ENCODE measurements around the gene RPS27A. TPM values are rescaled to one million over a fixed set of nuclear protein-coding genes. Genes with fewer than 3 reads are reported as not detected.
"Not testable (repeated sequence)": the region's sequence is repeated elsewhere in the genome, so short reads cannot be mapped to it uniquely, and the experiment has no call there.

The RPS27A gene
- total and polyA plus RNA-seq, 10 of the 15 experiments (the other 5 are each of a cell fraction or from before 2014, with no cell fraction given): 1,460 to 4,705 (median 1,996) TPM

DNA sequence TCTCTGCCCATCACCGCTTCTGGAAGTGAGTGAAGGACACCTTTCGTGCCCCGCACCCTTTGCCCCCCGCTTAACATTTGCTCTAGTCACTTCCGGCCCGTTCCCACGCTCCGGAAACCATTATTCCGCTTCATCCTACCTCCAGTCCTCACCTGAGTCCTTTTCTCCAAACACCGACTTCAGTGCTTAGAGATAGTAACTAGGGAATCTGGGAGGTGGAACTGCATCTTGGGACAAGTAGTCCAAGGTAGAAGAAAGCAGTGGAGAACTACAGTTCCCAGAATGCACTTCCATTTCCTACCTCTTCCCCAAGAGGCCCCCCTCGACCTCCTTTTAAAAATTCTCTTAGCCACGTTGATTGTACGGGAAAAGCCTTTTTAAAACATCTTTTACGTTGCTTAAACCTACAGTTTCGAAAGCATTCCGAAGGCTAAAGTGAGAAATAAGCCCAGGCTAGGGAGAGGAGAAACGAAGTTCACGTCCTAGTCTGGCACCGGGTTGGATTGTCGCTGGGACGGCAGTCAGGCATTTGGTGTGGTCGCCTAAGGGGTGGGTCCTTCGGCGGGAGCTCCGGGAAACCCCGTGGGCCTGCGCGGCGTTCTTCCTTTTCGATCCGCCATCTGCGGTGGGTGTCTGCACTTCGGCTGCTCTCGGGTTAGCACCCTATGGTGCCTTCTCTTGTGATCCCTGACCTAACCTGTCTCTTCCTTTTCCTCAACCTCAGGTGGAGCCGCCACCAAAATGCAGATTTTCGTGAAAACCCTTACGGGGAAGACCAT is at the start of gene RPS27A, which contains the start of gene CLHC1 (continued):
- TF ChIP-seq, protein P1, sequence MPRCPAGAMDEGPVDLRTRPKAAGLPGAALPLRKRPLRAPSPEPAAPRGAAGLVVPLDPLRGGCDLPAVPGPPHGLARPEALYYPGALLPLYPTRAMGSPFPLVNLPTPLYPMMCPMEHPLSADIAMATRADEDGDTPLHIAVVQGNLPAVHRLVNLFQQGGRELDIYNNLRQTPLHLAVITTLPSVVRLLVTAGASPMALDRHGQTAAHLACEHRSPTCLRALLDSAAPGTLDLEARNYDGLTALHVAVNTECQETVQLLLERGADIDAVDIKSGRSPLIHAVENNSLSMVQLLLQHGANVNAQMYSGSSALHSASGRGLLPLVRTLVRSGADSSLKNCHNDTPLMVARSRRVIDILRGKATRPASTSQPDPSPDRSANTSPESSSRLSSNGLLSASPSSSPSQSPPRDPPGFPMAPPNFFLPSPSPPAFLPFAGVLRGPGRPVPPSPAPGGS (IDR thresholded peaks at IDR 0.05; ENCODE audit: borderline replicate concordance, insufficient read depth, low read depth, low read length, poor library complexity, severe bottlenecking): peak; percentile 50
- TF ChIP-seq, protein P2, sequence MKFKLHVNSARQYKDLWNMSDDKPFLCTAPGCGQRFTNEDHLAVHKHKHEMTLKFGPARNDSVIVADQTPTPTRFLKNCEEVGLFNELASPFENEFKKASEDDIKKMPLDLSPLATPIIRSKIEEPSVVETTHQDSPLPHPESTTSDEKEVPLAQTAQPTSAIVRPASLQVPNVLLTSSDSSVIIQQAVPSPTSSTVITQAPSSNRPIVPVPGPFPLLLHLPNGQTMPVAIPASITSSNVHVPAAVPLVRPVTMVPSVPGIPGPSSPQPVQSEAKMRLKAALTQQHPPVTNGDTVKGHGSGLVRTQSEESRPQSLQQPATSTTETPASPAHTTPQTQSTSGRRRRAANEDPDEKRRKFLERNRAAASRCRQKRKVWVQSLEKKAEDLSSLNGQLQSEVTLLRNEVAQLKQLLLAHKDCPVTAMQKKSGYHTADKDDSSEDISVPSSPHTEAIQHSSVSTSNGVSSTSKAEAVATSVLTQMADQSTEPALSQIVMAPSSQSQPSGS (IDR thresholded peaks at IDR 0.05; ENCODE audit: low read length): no peak
- TF ChIP-seq POLR2AphosphoS2 (IDR thresholded peaks at IDR 0.05; ENCODE audit: low read depth, low read length) (peak; percentile 89), SREBF2 (IDR thresholded peaks at IDR 0.05; ENCODE audit: low read length) (0 out of 2 replicates have a peak, but pooled peaks have one; percentile 22), EED (IDR thresholded peaks at IDR 0.05; ENCODE audit: low read depth) (0 out of 2 replicates have a peak, but pooled peaks have one; percentile 13), SIN3A (IDR thresholded peaks at IDR 0.05; ENCODE audit: low read depth, low read length) (peak; percentile 2; the same call in 1 of the 2 replicates)
- TF ChIP-seq, protein P3, sequence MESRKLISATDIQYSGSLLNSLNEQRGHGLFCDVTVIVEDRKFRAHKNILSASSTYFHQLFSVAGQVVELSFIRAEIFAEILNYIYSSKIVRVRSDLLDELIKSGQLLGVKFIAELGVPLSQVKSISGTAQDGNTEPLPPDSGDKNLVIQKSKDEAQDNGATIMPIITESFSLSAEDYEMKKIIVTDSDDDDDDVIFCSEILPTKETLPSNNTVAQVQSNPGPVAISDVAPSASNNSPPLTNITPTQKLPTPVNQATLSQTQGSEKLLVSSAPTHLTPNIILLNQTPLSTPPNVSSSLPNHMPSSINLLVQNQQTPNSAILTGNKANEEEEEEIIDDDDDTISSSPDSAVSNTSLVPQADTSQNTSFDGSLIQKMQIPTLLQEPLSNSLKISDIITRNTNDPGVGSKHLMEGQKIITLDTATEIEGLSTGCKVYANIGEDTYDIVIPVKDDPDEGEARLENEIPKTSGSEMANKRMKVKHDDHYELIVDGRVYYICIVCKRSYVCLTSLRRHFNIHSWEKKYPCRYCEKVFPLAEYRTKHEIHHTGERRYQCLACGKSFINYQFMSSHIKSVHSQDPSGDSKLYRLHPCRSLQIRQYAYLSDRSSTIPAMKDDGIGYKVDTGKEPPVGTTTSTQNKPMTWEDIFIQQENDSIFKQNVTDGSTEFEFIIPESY (IDR thresholded peaks at IDR 0.05): peak; percentile 6; the same call in 1 of the 2 replicates

DNA sequence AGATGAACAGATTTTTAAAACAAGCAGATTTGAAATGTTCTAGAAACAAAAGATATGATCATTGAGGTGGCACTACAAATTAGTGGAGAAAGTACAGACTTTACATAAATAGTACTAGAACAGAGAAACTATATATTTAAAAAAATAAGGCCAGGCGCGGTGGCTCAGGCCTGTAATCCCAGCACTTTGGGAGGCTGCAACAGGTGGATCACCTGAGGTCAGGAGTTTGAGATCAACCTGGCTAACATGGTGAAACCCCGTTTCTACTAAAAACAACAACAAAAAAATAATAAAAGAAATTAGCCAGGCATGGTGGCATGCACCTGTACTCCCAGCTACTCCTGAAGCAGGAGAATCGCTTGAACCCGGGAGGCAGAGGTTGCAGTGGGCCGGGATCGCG is 45.7 kb upstream of the RPS27A start:
- H3K4me1 ChIP-seq (ENCODE audit: control insufficient read depth, insufficient read depth, low read length); ATAC-seq; H3K27me3 ChIP-seq (replicated peaks in 1 of 2; ENCODE audit: control insufficient read depth in 2 of 2, insufficient read depth in 2 of 2, low read length in 1 of 2); H2AFZ ChIP-seq (ENCODE audit: control insufficient read depth, low read depth, low read length); DNase-seq (ENCODE audit: low read depth, low spot score); intact Hi-C loops (cut with micrococcal nuclease; ENCODE audit: unreplicated experiment); H3K36me3 ChIP-seq (ENCODE audit: control insufficient read depth in 2 of 2, insufficient read depth in 2 of 2, low read length in 1 of 2); H3K79me2 ChIP-seq (ENCODE audit: control insufficient read depth, insufficient read depth, low read length); H3K9ac ChIP-seq (ENCODE audit: control insufficient read depth, insufficient read depth, low read length); BruUV-seq (replicated peaks); H3K4me3 ChIP-seq; H3K4me2 ChIP-seq (ENCODE audit: control insufficient read depth, insufficient read depth); FAIRE-seq; H3K9me3 ChIP-seq (replicated peaks; ENCODE audit: control insufficient read depth, insufficient read depth, low read length); H3K27ac ChIP-seq (ENCODE audit: control insufficient read depth, insufficient read depth); H4K20me1 ChIP-seq (ENCODE audit: control insufficient read depth, insufficient read depth); in situ Hi-C loops (cut with MboI); POLR2A ChIA-PET: not testable (repeated sequence)
- ChIA-PET SMC1A (ENCODE audit: uncharacterized antibody, unreplicated experiment) (interaction anchor here (1.5 kb wide), 2 partner anchors 18 to 354 kb away, joined by 3 to 8 read pairs; no protein-coding TSS in a partner anchor), RAD21 (ENCODE audit: unreplicated experiment) (interaction anchor here (3.2 kb wide), 1 partner anchor 11 kb away, joined by 17 read pairs; no protein-coding TSS in a partner anchor), CTCF (interaction anchor here (1.4 to 2.2 kb wide), 4 partner anchors 9 to 287 kb away, joined by 3 to 5 read pairs (median 4); no protein-coding TSS in a partner anchor)
- WGBS (ENCODE audit: insufficient coverage, insufficient replicate concordance, low lambda C conversion rate, missing lambda C conversion rate): 97% methylated on average over 8 of the region's 8 CpGs

DNA sequence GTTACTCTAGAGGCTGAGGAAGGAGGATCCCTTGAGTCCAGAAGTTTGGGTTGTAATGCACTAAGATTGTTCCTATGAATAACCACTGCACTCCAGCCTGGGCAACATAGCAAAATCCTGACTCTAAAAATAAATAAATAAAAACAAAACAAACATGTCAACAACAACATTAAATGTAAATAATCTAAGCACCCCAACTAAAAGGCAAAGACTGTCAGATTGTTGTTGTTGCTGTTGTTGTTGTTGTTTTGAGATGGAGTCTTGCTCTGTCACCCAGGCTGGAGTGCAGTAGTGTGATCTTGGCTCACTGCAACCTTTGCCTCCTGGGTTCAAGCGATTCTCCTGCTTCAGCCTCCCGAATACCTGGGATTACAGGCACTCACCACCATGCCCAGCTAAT is 40.6 kb upstream of the RPS27A start:
- BruUV-seq (replicated peaks); in situ Hi-C loops (cut with MboI); H4K20me1 ChIP-seq (ENCODE audit: control insufficient read depth, insufficient read depth); intact Hi-C loops (cut with micrococcal nuclease; ENCODE audit: unreplicated experiment); H3K79me2 ChIP-seq (ENCODE audit: control insufficient read depth, insufficient read depth, low read length); H3K36me3 ChIP-seq (ENCODE audit: control insufficient read depth in 2 of 2, insufficient read depth in 2 of 2, low read length in 1 of 2); SMC1A ChIA-PET (ENCODE audit: uncharacterized antibody, unreplicated experiment); H3K4me1 ChIP-seq (ENCODE audit: control insufficient read depth, insufficient read depth, low read length); H2AFZ ChIP-seq (ENCODE audit: control insufficient read depth, low read depth, low read length); H3K4me3 ChIP-seq; H3K9me3 ChIP-seq (replicated peaks; ENCODE audit: control insufficient read depth, insufficient read depth, low read length); H3K27me3 ChIP-seq (replicated peaks in 1 of 2; ENCODE audit: control insufficient read depth in 2 of 2, insufficient read depth in 2 of 2, low read length in 1 of 2); RAD21 ChIA-PET (ENCODE audit: unreplicated experiment); H3K27ac ChIP-seq (ENCODE audit: control insufficient read depth, insufficient read depth); H3K9ac ChIP-seq (ENCODE audit: control insufficient read depth, insufficient read depth, low read length); FAIRE-seq; H3K4me2 ChIP-seq (ENCODE audit: control insufficient read depth, insufficient read depth); DNase-seq (ENCODE audit: low read depth, low spot score); ATAC-seq; POLR2A ChIA-PET: not testable (repeated sequence)
- whole genome bisulfite sequencing (ENCODE audit: insufficient coverage, insufficient replicate concordance, low lambda C conversion rate, missing lambda C conversion rate): 97% methylated on average over 2 of the region's 2 CpGs
- CTCF ChIA-PET: interaction anchor here (1.6 kb wide), 1 partner anchor 15 kb away, joined by 4 read pairs; no protein-coding TSS in a partner anchor

Measured in GM12878 (cell line).